ENCODE results near the gene RHPN2. TPM values are rescaled to one million over a fixed set of nuclear protein-coding genes. Genes with fewer than 3 reads are reported as not detected.

The RHPN2 gene
- total RNA-seq, 4 donors from 2014 or later: 49.0 to 276 (median 74.3) TPM

- H3K27me3 ChIP-seq: no peaks in the 10 kb centered on the region
- peak overlapping the region in 3 of 4 donors; percentile 53 to 76 (median 75) for H3K27ac ChIP-seq
- peaks cover 0 to 20% (median 12%) of the 10 kb centered on the region in 4 donors for H3K4me1 ChIP-seq
- no peak overlapping the region for H3K4me3 ChIP-seq
- in situ Hi-C loops (cut with MboI; ENCODE audit: low pct_ligation_motif_present in 1 of 4, low pct_unique_long_range_greater_than_20kb in 1 of 4, low sequenced_read_pairs in 3 of 4) (loop anchor here (10.0 to 25.0 kb wide), 3 partner anchors 111 to 148 kb away; partner anchors contain the start of gene GPATCH1 (in 1 of the 4)), intact Hi-C loops (cut with DNase I; ENCODE audit: low total_unique reads) (no loop called here)
- peak; percentile 83 for DNase-seq
- no peaks in the 10 kb centered on the region for H3K9me3 ChIP-seq
- WGBS, 2 donors (ENCODE audit: low coverage in 1 of 2): 28 to 37% methylated on average over 7 to 14 of the region's 14 CpGs
- H3K36me3 ChIP-seq: no peaks in the 10 kb centered on the region
- TF ChIP-seq POLR2A (IDR thresholded peaks at IDR 0.05): no peak
- TF ChIP-seq CTCF (IDR thresholded peaks at IDR 0.05): peak; percentile 75 to 86 (median 76)
- no peak for TF ChIP-seq POLR2AphosphoS5 (IDR thresholded peaks at IDR 0.05)
- no peak for TF ChIP-seq EP300 (IDR thresholded peaks at IDR 0.05; ENCODE audit: low read depth)
Measured at GRCh38 chr19:32976223-32976805, 88.4 kb downstream of the RHPN2 start.

GRCh38 chr19:32971715-32972540 is 92.8 kb downstream of the RHPN2 start, which contains the start of the genes CEP89 and FAAP24:
CEP89 (minus strand) TSS chr19:32971958; CDS start chr19:32971874, 84 bp downstream.
FAAP24 (plus strand) TSS chr19:32972242; CDS start chr19:32973197, 955 bp downstream.
- intact Hi-C loops (cut with DNase I; ENCODE audit: low total_unique reads) (no loop called here), in situ Hi-C loops (cut with MboI; ENCODE audit: low pct_ligation_motif_present in 1 of 4, low pct_unique_long_range_greater_than_20kb in 1 of 4, low sequenced_read_pairs in 3 of 4) (loop anchor here in 1 of 4 donors (10.0 kb wide), 1 partner anchor 153 kb away; no protein-coding TSS in a partner anchor)
- no peaks in the 10 kb centered on the region for H3K27me3 ChIP-seq
- no peaks in the 10 kb centered on the region for H3K9me3 ChIP-seq
- TF ChIP-seq CTCF (IDR thresholded peaks at IDR 0.05) (peak in 1 of 5 experiments; percentile 41), EP300 (IDR thresholded peaks at IDR 0.05; ENCODE audit: low read depth) (no peak), POLR2AphosphoS5 (IDR thresholded peaks at IDR 0.05) (peak; percentile 16 to 65 (median 59)), POLR2A (IDR thresholded peaks at IDR 0.05) (peak; percentile 63)
- peak within 1 kb of the TSS; percentile 74 to 83 (median 82) for H3K27ac ChIP-seq
- DNase-seq: peak; percentile 99
- peaks cover 4 to 25% (median 21%) of the 10 kb centered on the region in 4 donors for H3K4me1 ChIP-seq
- H3K36me3 ChIP-seq: no peaks in the 10 kb centered on the region
- 0 to 2% methylated on average over 10 to 44 of the region's 57 CpGs for WGBS, 2 donors (ENCODE audit: low coverage in 1 of 2)
- H3K4me3 ChIP-seq: peak within 1 kb of the TSS; percentile 72 to 89 (median 82)

- 23 to 70% methylated on average over 2 to 21 of the region's 21 CpGs for WGBS, 2 donors (ENCODE audit: low coverage in 1 of 2)
- in situ Hi-C loops (cut with MboI; ENCODE audit: low pct_ligation_motif_present in 1 of 4, low pct_unique_long_range_greater_than_20kb in 1 of 4, low sequenced_read_pairs in 3 of 4): loop anchor here in 1 of 4 donors (10.0 kb wide), 1 partner anchor 154 kb away; no protein-coding TSS in a partner anchor
- H3K27ac ChIP-seq: peak overlapping the region; percentile 45 to 82 (median 78)
Measured at GRCh38 chr19:32971012-32971595, 93.6 kb downstream of the RHPN2 start.

More at GRCh38 chr19:32971012-32971595, 93.6 kb downstream of the RHPN2 start:
- Histone ChIP-seq H3K36me3 (no peaks in the 10 kb centered on the region), H3K4me1 (peaks cover 4 to 18% (median 14%) of the 10 kb centered on the region in 4 donors), H3K4me3 (peak overlapping the region; percentile 72 to 89 (median 82)), H3K27me3 (no peaks in the 10 kb centered on the region), H3K9me3 (no peaks in the 10 kb centered on the region)
- no peak for TF ChIP-seq EP300 (IDR thresholded peaks at IDR 0.05; ENCODE audit: low read depth)
- no peak for TF ChIP-seq POLR2AphosphoS5 (IDR thresholded peaks at IDR 0.05)
- TF ChIP-seq POLR2A (IDR thresholded peaks at IDR 0.05): no peak
- TF ChIP-seq CTCF (IDR thresholded peaks at IDR 0.05): no peak
- DNase-seq: no peak
- intact Hi-C loops (cut with DNase I; ENCODE audit: low total_unique reads): no loop called here
